ENCODE data around the gene CCDC120. TPM values are rescaled to one million over a fixed set of nuclear protein-coding genes. Genes with fewer than 3 reads are reported as not detected.

The CCDC120 gene
- polyA plus RNA-seq, 1 donor, result 27.3 TPM

- DNase-seq, result no peak
Observed at GRCh38 chrX:49061490-49061889, 2.7 kb downstream of the CCDC120 start.

GRCh38 chrX:49061916-49062315, 3.1 kb downstream of the CCDC120 start:
- WGBS (ENCODE audit: insufficient coverage, low lambda C conversion rate), result no CpG with 5 or more reads among the region's 10 CpGs
- Histone ChIP-seq H3K27me3 (ENCODE audit: control insufficient read depth, insufficient read depth, low read length) (no peaks in the 10 kb centered on the region), H3K27ac (ENCODE audit: low read length) (peak overlapping the region; percentile 34), H3K4me3 (ENCODE audit: low read length) (no peak overlapping the region), H3K4me1 (ENCODE audit: control insufficient read depth, insufficient read depth, low read length) (peaks cover 22% of the 10 kb centered on the region), H3K9me3 (ENCODE audit: control insufficient read depth, low read depth, low read length) (no peaks in the 10 kb centered on the region), H3K36me3 (ENCODE audit: control insufficient read depth, insufficient read depth, low read length) (peaks cover 29% of the 10 kb centered on the region)
- DNase-seq, result peak in 1 of 2 donors; percentile 61

More at GRCh38 chrX:49061490-49061889, 2.7 kb downstream of the CCDC120 start:
- Histone ChIP-seq H3K4me3 (ENCODE audit: low read length) (no peak overlapping the region), H3K36me3 (ENCODE audit: control insufficient read depth, insufficient read depth, low read length) (peaks cover 26% of the 10 kb centered on the region), H3K4me1 (ENCODE audit: control insufficient read depth, insufficient read depth, low read length) (peaks cover 22% of the 10 kb centered on the region), H3K27me3 (ENCODE audit: control insufficient read depth, insufficient read depth, low read length) (no peaks in the 10 kb centered on the region), H3K9me3 (ENCODE audit: control insufficient read depth, low read depth, low read length) (no peaks in the 10 kb centered on the region), H3K27ac (ENCODE audit: low read length) (peak overlapping the region; percentile 34)
- no CpG with 5 or more reads among the region's 7 CpGs for WGBS (ENCODE audit: insufficient coverage, low lambda C conversion rate)

- DNase-seq, result no peak
- Histone ChIP-seq H3K9me3 (ENCODE audit: control insufficient read depth, low read depth, low read length) (no peaks in the 10 kb centered on the region), H3K27ac (ENCODE audit: low read length) (no peak overlapping the region), H3K4me1 (ENCODE audit: control insufficient read depth, insufficient read depth, low read length) (peaks cover 17% of the 10 kb centered on the region), H3K4me3 (ENCODE audit: low read length) (no peak overlapping the region), H3K27me3 (ENCODE audit: control insufficient read depth, insufficient read depth, low read length) (no peaks in the 10 kb centered on the region), H3K36me3 (ENCODE audit: control insufficient read depth, insufficient read depth, low read length) (peaks cover 34% of the 10 kb centered on the region)
- no CpG with 5 or more reads among the region's 9 CpGs for WGBS (ENCODE audit: insufficient coverage, low lambda C conversion rate)
Observed at GRCh38 chrX:49063715-49064114, 4.9 kb downstream of the CCDC120 start.

GRCh38 chrX:49064303-49064702, 5.5 kb downstream of the CCDC120 start:
- Histone ChIP-seq H3K4me3 (ENCODE audit: low read length) (no peak overlapping the region), H3K27ac (ENCODE audit: low read length) (no peak overlapping the region), H3K9me3 (ENCODE audit: control insufficient read depth, low read depth, low read length) (no peaks in the 10 kb centered on the region), H3K36me3 (ENCODE audit: control insufficient read depth, insufficient read depth, low read length) (peaks cover 34% of the 10 kb centered on the region), H3K4me1 (ENCODE audit: control insufficient read depth, insufficient read depth, low read length) (peaks cover 16% of the 10 kb centered on the region), H3K27me3 (ENCODE audit: control insufficient read depth, insufficient read depth, low read length) (no peaks in the 10 kb centered on the region)
- no CpG with 5 or more reads among the region's 20 CpGs for WGBS (ENCODE audit: insufficient coverage, low lambda C conversion rate)
- DNase-seq, result no peak

GRCh38 chrX:49064735-49065134, 5.9 kb downstream of the CCDC120 start:
- H3K36me3 ChIP-seq (ENCODE audit: control insufficient read depth, insufficient read depth, low read length), result peaks cover 34% of the 10 kb centered on the region
- no peaks in the 10 kb centered on the region for H3K9me3 ChIP-seq (ENCODE audit: control insufficient read depth, low read depth, low read length)
- H3K27ac ChIP-seq (ENCODE audit: low read length), result no peak overlapping the region
- no CpG with 5 or more reads among the region's 8 CpGs for WGBS (ENCODE audit: insufficient coverage, low lambda C conversion rate)
- no peak for DNase-seq
- H3K4me3 ChIP-seq (ENCODE audit: low read length), result no peak overlapping the region
- no peaks in the 10 kb centered on the region for H3K27me3 ChIP-seq (ENCODE audit: control insufficient read depth, insufficient read depth, low read length)
- peaks cover 16% of the 10 kb centered on the region for H3K4me1 ChIP-seq (ENCODE audit: control insufficient read depth, insufficient read depth, low read length)

- Histone ChIP-seq H3K27ac (ENCODE audit: low read length) (no peak overlapping the region), H3K9me3 (ENCODE audit: control insufficient read depth, low read depth, low read length) (no peaks in the 10 kb centered on the region), H3K27me3 (ENCODE audit: control insufficient read depth, insufficient read depth, low read length) (no peaks in the 10 kb centered on the region), H3K4me3 (ENCODE audit: low read length) (no peak overlapping the region), H3K4me1 (ENCODE audit: control insufficient read depth, insufficient read depth, low read length) (peaks cover 8% of the 10 kb centered on the region), H3K36me3 (ENCODE audit: control insufficient read depth, insufficient read depth, low read length) (peaks cover 34% of the 10 kb centered on the region)
- DNase-seq, result no peak
- WGBS (ENCODE audit: insufficient coverage, low lambda C conversion rate), result no CpG with 5 or more reads among the region's 2 CpGs
Observed at GRCh38 chrX:49066278-49066677, 7.5 kb downstream of the CCDC120 start.

GRCh38 chrX:49066690-49067089, 7.9 kb downstream of the CCDC120 start:
- no CpG with 5 or more reads among the region's 9 CpGs for WGBS (ENCODE audit: insufficient coverage, low lambda C conversion rate)
- Histone ChIP-seq H3K36me3 (ENCODE audit: control insufficient read depth, insufficient read depth, low read length) (peaks cover 32% of the 10 kb centered on the region), H3K4me1 (ENCODE audit: control insufficient read depth, insufficient read depth, low read length) (peaks cover 6% of the 10 kb centered on the region), H3K4me3 (ENCODE audit: low read length) (no peak overlapping the region), H3K27me3 (ENCODE audit: control insufficient read depth, insufficient read depth, low read length) (no peaks in the 10 kb centered on the region), H3K27ac (ENCODE audit: low read length) (no peak overlapping the region), H3K9me3 (ENCODE audit: control insufficient read depth, low read depth, low read length) (no peaks in the 10 kb centered on the region)
- DNase-seq, result no peak

GRCh38 chrX:49067285-49068120, 8.7 kb downstream of the CCDC120 start:
- H3K36me3 ChIP-seq (ENCODE audit: control insufficient read depth, insufficient read depth, low read length), result peaks cover 26% of the 10 kb centered on the region
- no CpG with 5 or more reads among the region's 41 CpGs for WGBS (ENCODE audit: insufficient coverage, low lambda C conversion rate)
- H3K27ac ChIP-seq (ENCODE audit: low read length), result no peak overlapping the region
- H3K4me3 ChIP-seq (ENCODE audit: low read length), result no peak overlapping the region
- H3K27me3 ChIP-seq (ENCODE audit: control insufficient read depth, insufficient read depth, low read length), result no peaks in the 10 kb centered on the region
- DNase-seq, result no peak
- H3K4me1 ChIP-seq (ENCODE audit: control insufficient read depth, insufficient read depth, low read length), result peaks cover 5% of the 10 kb centered on the region
- H3K9me3 ChIP-seq (ENCODE audit: control insufficient read depth, low read depth, low read length), result no peaks in the 10 kb centered on the region

GRCh38 chrX:49069038-49069437, 10.2 kb downstream of the CCDC120 start:
- peaks cover under 1% of the 10 kb centered on the region for H3K9me3 ChIP-seq (ENCODE audit: control insufficient read depth, low read depth, low read length)
- no peak overlapping the region for H3K27ac ChIP-seq (ENCODE audit: low read length)
- H3K4me3 ChIP-seq (ENCODE audit: low read length), result no peak overlapping the region
- WGBS (ENCODE audit: insufficient coverage, low lambda C conversion rate), result no CpG with 5 or more reads among the region's 11 CpGs
- peaks cover 14% of the 10 kb centered on the region for H3K4me1 ChIP-seq (ENCODE audit: control insufficient read depth, insufficient read depth, low read length)
- no peak for DNase-seq
- H3K27me3 ChIP-seq (ENCODE audit: control insufficient read depth, insufficient read depth, low read length), result no peaks in the 10 kb centered on the region
- peaks cover 19% of the 10 kb centered on the region for H3K36me3 ChIP-seq (ENCODE audit: control insufficient read depth, insufficient read depth, low read length)

GRCh38 chrX:49070988-49071387, 12.2 kb downstream of the CCDC120 start:
- no peaks in the 10 kb centered on the region for H3K27me3 ChIP-seq (ENCODE audit: control insufficient read depth, insufficient read depth, low read length)
- H3K36me3 ChIP-seq (ENCODE audit: control insufficient read depth, insufficient read depth, low read length), result peaks cover 14% of the 10 kb centered on the region
- no CpG with 5 or more reads among the region's 4 CpGs for WGBS (ENCODE audit: insufficient coverage, low lambda C conversion rate)
- peaks cover 18% of the 10 kb centered on the region for H3K4me1 ChIP-seq (ENCODE audit: control insufficient read depth, insufficient read depth, low read length)
- no peak overlapping the region for H3K27ac ChIP-seq (ENCODE audit: low read length)
- H3K9me3 ChIP-seq (ENCODE audit: control insufficient read depth, low read depth, low read length), result peaks cover 2% of the 10 kb centered on the region
- no peak overlapping the region for H3K4me3 ChIP-seq (ENCODE audit: low read length)
- DNase-seq, result no peak

Data from large intestine (tissue), 3 donors.